ENCODE results near the gene IQCE. TPM values are rescaled to one million over a fixed set of nuclear protein-coding genes. Genes with fewer than 3 reads are reported as not detected.

IQCE gene
- total RNA-seq, 1 experiment from 2014 or later, result 44.8 TPM

GRCh38 chr7:2585446-2585845, 26.7 kb downstream of the IQCE start:
- in situ Hi-C loops (cut with HindIII; ENCODE audit: low pct_unique_long_range_greater_than_20kb, low sequenced_read_pairs), result no loop called here
- no peaks in the 10 kb centered on the region for H3K36me3 ChIP-seq (ENCODE audit: control insufficient read depth, insufficient read depth, low read length)
- H3K27me3 ChIP-seq (ENCODE audit: control insufficient read depth, insufficient read depth, low read length), result no peaks in the 10 kb centered on the region
- intact Hi-C loops (cut with micrococcal nuclease; ENCODE audit: unreplicated experiment), result no loop called here
- TF ChIP-seq SIN3A (IDR thresholded peaks at IDR 0.05; ENCODE audit: borderline replicate concordance, insufficient read depth, low read depth, low read length) (no peak), POLR2AphosphoS5 (IDR thresholded peaks at IDR 0.05; ENCODE audit: low read depth, low read length) (no peak), TCF7L2 (IDR thresholded peaks at IDR 0.05; ENCODE audit: low read depth, low read length) (no peak), CTCF (IDR thresholded peaks at IDR 0.05) (no peak), REST (IDR thresholded peaks at IDR 0.05; ENCODE audit: insufficient read depth in 1 of 2, low read depth in 2 of 2, low read length in 1 of 2) (no peak)
- ATAC-seq (no peak), DNase-seq (ENCODE audit: low read depth, low spot score) (no peak)
- no peaks in the 10 kb centered on the region for H3K9me3 ChIP-seq (ENCODE audit: control insufficient read depth, insufficient read depth, low read depth, low read length)
- no peaks in the 10 kb centered on the region for H3K4me1 ChIP-seq (ENCODE audit: control insufficient read depth, insufficient read depth, low read length)
- ChIA-PET POLR2A (no interaction called here), CTCF (no interaction called here)
- no peak overlapping the region for H3K4me3 ChIP-seq (ENCODE audit: low read depth in 2 of 2, low read length in 2 of 2)
- no TSS peak for BruUV-seq (replicated peaks)
- no peak overlapping the region for H3K27ac ChIP-seq (ENCODE audit: low read length)

GRCh38 chr7:2586326-2587020, 27.7 kb downstream of the IQCE start:
- Histone ChIP-seq H3K9me3 (ENCODE audit: control insufficient read depth, insufficient read depth, low read depth, low read length) (no peaks in the 10 kb centered on the region), H3K27ac (ENCODE audit: low read length) (no peak overlapping the region), H3K36me3 (ENCODE audit: control insufficient read depth, insufficient read depth, low read length) (no peaks in the 10 kb centered on the region), H3K4me1 (ENCODE audit: control insufficient read depth, insufficient read depth, low read length) (no peaks in the 10 kb centered on the region), H3K4me3 (ENCODE audit: low read depth in 2 of 2, low read length in 2 of 2) (no peak overlapping the region), H3K27me3 (ENCODE audit: control insufficient read depth, insufficient read depth, low read length) (no peaks in the 10 kb centered on the region)
- CTCF ChIA-PET, result no interaction called here
- ATAC-seq, result 0 out of 2 replicates have a peak, but pooled peaks have one; percentile 13
- no peak for DNase-seq (ENCODE audit: low read depth, low spot score)
- intact Hi-C loops (cut with micrococcal nuclease; ENCODE audit: unreplicated experiment) (no loop called here), in situ Hi-C loops (cut with HindIII; ENCODE audit: low pct_unique_long_range_greater_than_20kb, low sequenced_read_pairs) (no loop called here)
- TF ChIP-seq SIN3A (IDR thresholded peaks at IDR 0.05; ENCODE audit: borderline replicate concordance, insufficient read depth, low read depth, low read length) (no peak), TCF7L2 (IDR thresholded peaks at IDR 0.05; ENCODE audit: low read depth, low read length) (no peak), POLR2AphosphoS5 (IDR thresholded peaks at IDR 0.05; ENCODE audit: low read depth, low read length) (no peak), REST (IDR thresholded peaks at IDR 0.05; ENCODE audit: insufficient read depth in 1 of 2, low read depth in 2 of 2, low read length in 1 of 2) (no peak), CTCF (IDR thresholded peaks at IDR 0.05) (no peak)
- no TSS peak for BruUV-seq (replicated peaks)
- POLR2A ChIA-PET, result no interaction called here
